Kidney (tissue), 14 donors: Measurements from ENCODE around the gene NAPA. TPM values are rescaled to one million over a fixed set of nuclear protein-coding genes. Genes with fewer than 3 reads are reported as not detected.

Experiments used
- DNase-seq, 5 donors: peaks; one replicate each; pipeline ENCODE4 v3.0.0-alpha.2; 2013 to 2020
- FAIRE-seq: peaks from 2 replicates; lab custom pipeline; 2012; peaks lifted over from hg19 to GRCh38; lab: Jason Lieb, UNC
- H3K27ac ChIP-seq, 2 donors: one replicate each; pipeline ENCODE4 v1.7.0; 2013; ENCODE audit warnings: low read depth in 2 of 2, low read length in 2 of 2, inconsistent platforms in 1 of 2
- H3K27me3 ChIP-seq: one replicate; pipeline ENCODE4 v1.7.1; 2013; ENCODE audit warnings: low read length, inconsistent platforms; ENCODE audit not compliant: control insufficient read depth, insufficient read depth
- H3K36me3 ChIP-seq, 3 donors: one replicate each; pipeline versions ENCODE4 v1.7.0 to v1.7.1; 2013; ENCODE audit warnings: low read length in 3 of 3, control low read depth in 1 of 3, inconsistent platforms in 1 of 3; ENCODE audit not compliant: insufficient read depth in 3 of 3, control insufficient read depth in 2 of 3
- H3K4me1 ChIP-seq, 3 donors: one replicate each; pipeline versions ENCODE4 v1.7.0 to v1.7.1; 2013; ENCODE audit warnings: low read length in 3 of 3, inconsistent platforms in 1 of 3, low read depth in 1 of 3; ENCODE audit not compliant: control insufficient read depth in 2 of 3, insufficient read depth in 2 of 3
- H3K4me3 ChIP-seq, 3 donors: one replicate each; pipeline versions ENCODE4 v1.7.0 to v1.8.1; 2013; ENCODE audit warnings: low read length in 3 of 3, control low read depth in 1 of 3, inconsistent platforms in 1 of 3
- H3K9ac ChIP-seq, 3 donors: one replicate each; pipeline versions ENCODE4 v1.7.0 to v1.7.1; 2013; ENCODE audit warnings: low read length in 3 of 3, control low read depth in 1 of 3, inconsistent platforms in 1 of 3
- H3K9me3 ChIP-seq, 3 donors: one replicate each; pipeline versions ENCODE4 v1.7.0 to v1.7.1; 2013; ENCODE audit warnings: low read length in 3 of 3, control low read depth in 1 of 3, inconsistent platforms in 1 of 3; ENCODE audit not compliant: control insufficient read depth in 2 of 3, insufficient read depth in 1 of 3
- CTCF ChIP-seq: IDR thresholded peaks from 3 replicates; pipeline ENCODE4 v1.5.1; 2012; ENCODE audit warnings: mild to moderate bottlenecking, moderate library complexity, borderline replicate concordance; ENCODE audit not compliant: insufficient read depth; ENCODE audit errors: extremely low read depth
- intact Hi-C: fragments of 100-400 bp; cut with DNase I; formaldehyde crosslinking; loops from one replicate; pipeline ENCODE4 v1.11.1; 2022
- polyA plus RNA-seq: library from polyadenylated mRNA; stranded (reverse); fragments of 350-450 nt; fragmentation: Illumina TruSeq; extraction: RNeasy Lipid Tissue Mini Kit (QIAGEN cat#74804); gene quantifications from one replicate; pipeline ENCODE4 v1.2.3, GENCODE V29; 2014; ENCODE audit warnings: low read depth, low replicate concordance; ENCODE audit not compliant: insufficient read depth
- total RNA-seq: library from RNA; stranded (reverse); fragmentation: NEBNext Ultra II Directional; extraction: Animal tissue kit (Norgen Biotek cat#: 25700); gene quantifications from one replicate; pipeline ENCODE4 v1.2.1, GENCODE V29; 2021
- donor health status: control.
- donor health status: control.
- donor health status: control.
- donor health status: control.
- donor health status: control.
- donor health status: DM: yes; HTN: yes; CAD: no.
- donor health status: Normal renal cell carcinoma (clear cell type).

The NAPA gene
- total and polyA plus RNA-seq, 2 donors from 2014 or later: 136 to 213 TPM

- intact Hi-C loops: no loop called here
- Histone ChIP-seq H3K4me3 (peak within 1 kb of the TSS; percentile 44 to 86 (median 75)), H3K9ac (peak within 1 kb of the TSS; percentile 29 to 99 (median 64)), H3K27me3 (no peaks in the 10 kb centered on the region), H3K36me3 (peaks cover 0 to 6% (median 4%) of the 10 kb centered on the region in 3 donors), H3K4me1 (peaks cover 0 to 4% (median 4%) of the 10 kb centered on the region in 3 donors), H3K9me3 (no peaks in the 10 kb centered on the region), H3K27ac (peak within 1 kb of the TSS; percentile 24 to 92)
- TF ChIP-seq CTCF: peak; percentile 82
- FAIRE-seq: no peak
- DNase-seq: peak; percentile 92 to 96 (median 94)
Measured at GRCh38 chr19:47483800-47484690, 30.8 kb downstream of the NAPA start, which contains the start of gene KPTN. KPTN (minus strand) TSS chr19:47484219; CDS start chr19:47484160, 59 bp downstream.

- no peak overlapping the region for H3K27ac ChIP-seq
- H3K4me3 ChIP-seq: peak overlapping the region; percentile 44 to 86 (median 75)
Measured at GRCh38 chr19:47483200-47483599, 31.7 kb downstream of the NAPA start.

GRCh38 chr19:47481460-47482052 is 33.3 kb downstream of the NAPA start:
- H3K4me3 ChIP-seq: no peak overlapping the region
- H3K27me3 ChIP-seq: no peaks in the 10 kb centered on the region
- H3K4me1 ChIP-seq: peaks cover 0 to 4% (median 4%) of the 10 kb centered on the region in 3 donors
- DNase-seq (no peak), FAIRE-seq (no peak)
- H3K36me3 ChIP-seq: peaks cover 0 to 4% (median 0%) of the 10 kb centered on the region in 3 donors
- TF ChIP-seq CTCF: no peak
- intact Hi-C loops: no loop called here
- H3K27ac ChIP-seq: no peak overlapping the region
- no peak overlapping the region for H3K9ac ChIP-seq
- no peaks in the 10 kb centered on the region for H3K9me3 ChIP-seq

More at GRCh38 chr19:47483200-47483599, 31.7 kb downstream of the NAPA start:
- Histone ChIP-seq H3K9ac (peak overlapping the region in 1 of 3 donors; percentile 99), H3K4me1 (peaks cover 0 to 4% (median 4%) of the 10 kb centered on the region in 3 donors), H3K36me3 (peaks cover 0 to 4% (median 4%) of the 10 kb centered on the region in 3 donors), H3K9me3 (no peaks in the 10 kb centered on the region), H3K27me3 (no peaks in the 10 kb centered on the region)
- intact Hi-C loops: no loop called here
- DNase-seq (peak in 1 of 5 donors; percentile 76), FAIRE-seq (no peak)
- no peak for TF ChIP-seq CTCF
